Smooth muscle cell (in vitro differentiated cells): ENCODE results near the gene SUMO3. TPM values are rescaled to one million over a fixed set of nuclear protein-coding genes. Genes with fewer than 3 reads are reported as not detected.

Experiments
- DNase-seq: peaks from one replicate; lab custom pipeline; 2025; ENCODE audit not compliant: unreplicated experiment; lab: John Stamatoyannopoulos, UW
- H2AFZ ChIP-seq: fragments of 200-600 bp; sonication (generic); 2 replicates; pipeline ENCODE4 v1.6.0; 2016; ENCODE audit warnings: antibody characterized with exemption, low read depth, mild to moderate bottlenecking
- H3F3A ChIP-seq: fragments of 200-600 bp; sonication (generic); 2 replicates; pipeline ENCODE4 v1.6.0; 2017; ENCODE audit warnings: antibody characterized with exemption, low read depth
- H3K27ac ChIP-seq: fragments of 200-600 bp; sonication (generic); 2 replicates; pipeline ENCODE4 v1.5.1; 2016; ENCODE audit warnings: low read depth, mild to moderate bottlenecking
- H3K27me3 ChIP-seq: fragments of 200-600 bp; sonication (generic); 2 replicates; pipeline ENCODE4 v1.6.1; 2016; ENCODE audit warnings: low read depth, mild to moderate bottlenecking
- H3K36me3 ChIP-seq: fragments of 200-600 bp; sonication (generic); 2 replicates; pipeline ENCODE4 v1.5.1; 2016; ENCODE audit warnings: low read depth
- H3K4me1 ChIP-seq: fragments of 200-600 bp; sonication (generic); 2 replicates; pipeline ENCODE4 v1.5.1; 2016; ENCODE audit warnings: low read depth
- H3K4me2 ChIP-seq: fragments of 200-600 bp; sonication (generic); 2 replicates; pipeline ENCODE4 v1.6.0; 2016; ENCODE audit warnings: mild to moderate bottlenecking
- H3K4me3 ChIP-seq: fragments of 200-600 bp; sonication (generic); 2 replicates; pipeline ENCODE4 v1.5.1; 2016; ENCODE audit warnings: mild to moderate bottlenecking
- H3K79me2 ChIP-seq: fragments of 200-600 bp; sonication (generic); 2 replicates; pipeline ENCODE4 v1.6.0; 2016; ENCODE audit warnings: low read depth, mild to moderate bottlenecking
- H3K9ac ChIP-seq: fragments of 200-600 bp; sonication (generic); 2 replicates; pipeline ENCODE4 v1.6.0; 2016; ENCODE audit warnings: low read depth
- H3K9me3 ChIP-seq: fragments of 200-600 bp; sonication (generic); replicated peaks from 2 replicates; pipeline ENCODE4 v1.5.1; 2016; ENCODE audit warnings: low read depth
- H4K20me1 ChIP-seq: fragments of 200-600 bp; sonication (generic); 2 replicates; pipeline ENCODE4 v1.6.0; 2016; ENCODE audit warnings: low read depth
- WGBS: methylation state at CpG from one replicate; pipeline ENCODE4 v1.1.7; 2016; ENCODE audit warnings: low lambda C conversion rate; 5-methylcytosine and 5-hydroxymethylcytosine counted together
- polyA plus RNA-seq: library from polyadenylated mRNA; unstranded; fragments of >200 nt; fragmentation: Nextera tagmentation; extraction: Ambion mirVana; gene quantifications from 2 replicates; pipeline ENCODE4 v1.2.1, GENCODE V29; 2016
- total RNA-seq: library from RNA; depleted of rRNA; stranded (reverse); fragments of >200 nt; gene quantifications from 2 replicates; pipeline ENCODE4 v1.2.3, GENCODE V29; 2014
- TF ChIP-seq, protein P1 (sequence below): fragments of 200-600 bp; sonication (generic); IDR thresholded peaks from 2 replicates; pipeline ENCODE4 v1.5.1; 2017; ENCODE audit warnings: borderline replicate concordance, mild to moderate bottlenecking, antibody characterized with exemption; ENCODE audit not compliant: insufficient read depth, poor library complexity, severe bottlenecking

The SUMO3 gene
- total and polyA plus RNA-seq, 2 experiments from 2014 or later: 87.9 to 124 TPM

DNA sequence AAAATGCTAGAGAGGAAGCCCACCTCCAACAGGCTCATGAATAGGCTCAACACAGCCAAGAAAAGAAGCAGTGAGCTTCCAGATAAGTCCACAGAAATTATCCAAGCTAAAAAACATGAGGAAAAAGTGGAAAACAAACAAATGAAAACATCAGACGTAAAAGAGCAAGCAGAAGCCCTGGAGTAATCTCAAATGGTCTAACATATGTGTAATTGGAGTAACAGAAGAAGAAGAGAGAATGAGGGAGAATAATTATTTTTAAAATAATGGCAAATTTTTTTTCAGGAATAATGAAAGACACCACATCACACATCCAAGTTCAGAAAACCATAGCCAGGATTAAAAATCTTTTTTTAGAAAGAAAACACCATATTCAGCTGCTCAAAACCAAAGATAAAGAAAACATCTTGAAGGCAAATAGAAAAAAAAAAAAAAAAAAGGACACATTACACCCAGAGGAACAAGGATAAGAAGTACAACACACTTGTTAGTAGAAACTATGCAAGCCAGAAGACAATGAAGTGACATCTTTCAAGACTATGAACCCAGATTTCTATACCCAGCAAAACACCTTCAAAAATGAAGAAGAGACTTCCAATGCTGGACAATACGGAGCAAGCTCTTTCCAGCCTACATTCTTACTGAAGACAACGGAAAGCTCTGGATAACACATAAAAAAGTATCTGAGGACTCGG lies 10.6 kb upstream of the SUMO3 start:
- no peaks in the 10 kb centered on the region for H3K36me3 ChIP-seq
- no peak overlapping the region for H2AFZ ChIP-seq
- no peak overlapping the region for H3K4me3 ChIP-seq
- H4K20me1 ChIP-seq: no peaks in the 10 kb centered on the region
- DNase-seq: no peak
- H3K4me1 ChIP-seq: no peaks in the 10 kb centered on the region
- H3F3A ChIP-seq: no peaks in the 10 kb centered on the region
- H3K79me2 ChIP-seq: no peaks in the 10 kb centered on the region
- H3K9me3 ChIP-seq: peaks cover 6% of the 10 kb centered on the region
- no peak overlapping the region for H3K9ac ChIP-seq
- 90% methylated on average over 4 of the region's 4 CpGs for WGBS
- TF ChIP-seq, protein P1, sequence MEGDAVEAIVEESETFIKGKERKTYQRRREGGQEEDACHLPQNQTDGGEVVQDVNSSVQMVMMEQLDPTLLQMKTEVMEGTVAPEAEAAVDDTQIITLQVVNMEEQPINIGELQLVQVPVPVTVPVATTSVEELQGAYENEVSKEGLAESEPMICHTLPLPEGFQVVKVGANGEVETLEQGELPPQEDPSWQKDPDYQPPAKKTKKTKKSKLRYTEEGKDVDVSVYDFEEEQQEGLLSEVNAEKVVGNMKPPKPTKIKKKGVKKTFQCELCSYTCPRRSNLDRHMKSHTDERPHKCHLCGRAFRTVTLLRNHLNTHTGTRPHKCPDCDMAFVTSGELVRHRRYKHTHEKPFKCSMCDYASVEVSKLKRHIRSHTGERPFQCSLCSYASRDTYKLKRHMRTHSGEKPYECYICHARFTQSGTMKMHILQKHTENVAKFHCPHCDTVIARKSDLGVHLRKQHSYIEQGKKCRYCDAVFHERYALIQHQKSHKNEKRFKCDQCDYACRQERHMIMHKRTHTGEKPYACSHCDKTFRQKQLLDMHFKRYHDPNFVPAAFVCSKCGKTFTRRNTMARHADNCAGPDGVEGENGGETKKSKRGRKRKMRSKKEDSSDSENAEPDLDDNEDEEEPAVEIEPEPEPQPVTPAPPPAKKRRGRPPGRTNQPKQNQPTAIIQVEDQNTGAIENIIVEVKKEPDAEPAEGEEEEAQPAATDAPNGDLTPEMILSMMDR: no peak
- no peak overlapping the region for H3K27ac ChIP-seq
- H3K4me2 ChIP-seq: no peak overlapping the region
- no peaks in the 10 kb centered on the region for H3K27me3 ChIP-seq

DNA sequence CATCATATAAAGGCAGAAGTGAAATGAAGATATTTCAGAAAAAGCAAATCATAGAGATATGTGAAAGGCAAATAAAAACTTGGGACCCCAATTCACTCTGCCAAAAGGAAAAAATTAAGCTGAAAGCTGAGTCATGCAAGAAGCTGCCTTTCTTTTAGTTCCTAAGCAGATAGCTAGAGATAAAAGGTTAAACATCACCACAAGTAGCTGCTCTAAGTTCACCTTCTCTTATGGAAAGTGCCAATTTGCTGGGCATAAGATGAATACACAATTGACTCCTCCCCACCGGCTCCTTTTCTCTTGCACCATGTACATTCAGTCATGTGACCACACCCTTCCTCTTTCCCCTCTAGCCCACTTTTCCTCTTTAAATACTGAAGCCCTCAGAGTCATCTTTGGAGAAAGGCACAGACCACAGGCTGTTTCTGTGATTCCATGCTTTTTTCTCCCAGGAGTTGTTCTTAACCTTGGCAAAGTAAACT lies 5.4 kb upstream of the SUMO3 start:
- Histone ChIP-seq H4K20me1 (no peaks in the 10 kb centered on the region), H3K79me2 (no peaks in the 10 kb centered on the region), H3F3A (no peaks in the 10 kb centered on the region), H3K27ac (no peak overlapping the region), H3K27me3 (no peaks in the 10 kb centered on the region), H2AFZ (no peak overlapping the region), H3K4me3 (no peak overlapping the region), H3K36me3 (no peaks in the 10 kb centered on the region), H3K4me1 (no peaks in the 10 kb centered on the region), H3K9ac (no peak overlapping the region), H3K4me2 (no peak overlapping the region), H3K9me3 (no peaks in the 10 kb centered on the region)
- WGBS: 94% methylated on average over 1 of the region's 1 CpG
- DNase-seq: no peak
- TF ChIP-seq, protein P1: no peak

DNA sequence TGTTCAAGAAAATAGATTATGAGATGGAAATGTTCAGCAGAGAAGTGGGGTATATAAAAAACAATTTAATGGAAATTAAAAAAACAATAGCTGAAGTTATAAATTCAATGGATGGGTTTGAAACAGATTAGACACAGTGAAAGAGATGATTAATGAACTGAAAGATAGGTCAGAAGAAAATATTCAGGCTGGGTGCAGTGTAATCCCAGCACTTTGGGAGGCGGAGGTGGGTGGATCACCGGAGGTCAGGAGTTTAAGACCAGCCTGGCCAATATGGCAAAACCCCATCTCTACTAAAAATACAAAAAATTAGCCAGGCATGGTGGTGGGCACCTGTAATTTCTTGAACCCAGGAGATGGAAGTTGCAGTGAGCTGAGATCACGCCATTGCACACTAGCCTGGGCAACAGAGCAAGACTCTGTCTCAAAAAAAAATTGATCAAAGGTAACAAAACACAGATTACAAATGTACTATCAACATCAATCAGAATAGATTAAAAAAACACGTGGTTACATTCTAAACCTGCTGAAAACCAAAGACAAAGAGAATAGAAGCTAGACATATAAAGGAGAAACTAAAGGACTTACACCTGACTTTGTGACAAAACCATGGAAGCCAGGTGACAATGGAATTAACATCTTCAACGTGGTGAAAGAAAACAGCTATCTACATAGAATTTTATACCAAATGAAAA lies 4.8 kb upstream of the SUMO3 start:
- H3K36me3 ChIP-seq: no peaks in the 10 kb centered on the region
- H4K20me1 ChIP-seq: no peaks in the 10 kb centered on the region
- no peak overlapping the region for H3K9ac ChIP-seq
- H3K4me3 ChIP-seq: no peak overlapping the region
- TF ChIP-seq, protein P1: no peak
- no peak overlapping the region for H2AFZ ChIP-seq
- H3K27me3 ChIP-seq: no peaks in the 10 kb centered on the region
- H3K4me2 ChIP-seq: no peak overlapping the region
- no peak overlapping the region for H3K27ac ChIP-seq
- DNase-seq: no peak
- no peaks in the 10 kb centered on the region for H3K79me2 ChIP-seq
- 72% methylated on average over 5 of the region's 5 CpGs for WGBS
- H3K4me1 ChIP-seq: no peaks in the 10 kb centered on the region
- no peaks in the 10 kb centered on the region for H3K9me3 ChIP-seq
- no peaks in the 10 kb centered on the region for H3F3A ChIP-seq
